Right renal pelvis (tissue), 4 donors: ENCODE data around the gene FAM124A. TPM values are rescaled to one million over a fixed set of nuclear protein-coding genes. Genes with fewer than 3 reads are reported as not detected.

ENCODE experiments used
- DNase-seq, 4 donors: peaks; one replicate each; pipeline ENCODE4 v3.0.0-alpha.2; 2013; ENCODE audit warnings: low read depth in 4 of 4, low spot score in 3 of 4, missing footprints in 1 of 4
- polyA plus RNA-seq, 4 donors: library from polyadenylated mRNA; unstranded; fragments of 120-200 nt; gene quantifications; one replicate each; pipeline ENCODE4 v1.2.1, GENCODE V29; 2013; ENCODE audit not compliant: insufficient read length in 4 of 4

The FAM124A gene
- polyA plus RNA-seq, 4 donors = 4.2 to 5.3 (median 4.4) TPM

- no peak for DNase-seq
Measured at GRCh38 chr13:51220706-51221105, 1.5 kb upstream of the FAM124A start.

- DNase-seq = no peak
Measured at GRCh38 chr13:51221108-51221507, 1.1 kb upstream of the FAM124A start.

GRCh38 chr13:51221674-51222036, 543 bp upstream of the FAM124A start:
- no peak for DNase-seq

- no peak for DNase-seq
Measured at GRCh38 chr13:51222686-51223559, 725 bp downstream of the FAM124A start.

GRCh38 chr13:51223560-51224270, 1.5 kb downstream of the FAM124A start:
- no peak for DNase-seq

GRCh38 chr13:51225029-51225428, 2.8 kb downstream of the FAM124A start:
- DNase-seq = no peak

- DNase-seq = no peak
Measured at GRCh38 chr13:51227404-51227803, 5.2 kb downstream of the FAM124A start.

- no peak for DNase-seq
Measured at GRCh38 chr13:51229101-51229719, 7.0 kb downstream of the FAM124A start.

- no peak for DNase-seq
Measured at GRCh38 chr13:51229731-51230130, 7.5 kb downstream of the FAM124A start.

GRCh38 chr13:51230477-51231105, 8.4 kb downstream of the FAM124A start:
- no peak for DNase-seq

- no peak for DNase-seq
Measured at GRCh38 chr13:51231456-51231855, 9.3 kb downstream of the FAM124A start.

GRCh38 chr13:51232328-51232727, 10.1 kb downstream of the FAM124A start:
- no peak for DNase-seq

- no peak for DNase-seq
Measured at GRCh38 chr13:51233117-51233826, 11.1 kb downstream of the FAM124A start.

- DNase-seq = no peak
Measured at GRCh38 chr13:51234676-51235075, 12.5 kb downstream of the FAM124A start.

- no peak for DNase-seq
Measured at GRCh38 chr13:51235186-51235585, 13.0 kb downstream of the FAM124A start.

- no peak for DNase-seq
Measured at GRCh38 chr13:51235756-51236490, 13.7 kb downstream of the FAM124A start.

GRCh38 chr13:51236491-51236792, 14.2 kb downstream of the FAM124A start:
- no peak for DNase-seq

GRCh38 chr13:51237386-51237785, 15.2 kb downstream of the FAM124A start:
- no peak for DNase-seq

- DNase-seq = no peak
Measured at GRCh38 chr13:51237887-51238286, 15.7 kb downstream of the FAM124A start.

- no peak for DNase-seq
Measured at GRCh38 chr13:51240178-51240577, 18.0 kb downstream of the FAM124A start.
